Measurements from ENCODE around the gene PLA2G2A.

PLA2G2A gene

DNA sequence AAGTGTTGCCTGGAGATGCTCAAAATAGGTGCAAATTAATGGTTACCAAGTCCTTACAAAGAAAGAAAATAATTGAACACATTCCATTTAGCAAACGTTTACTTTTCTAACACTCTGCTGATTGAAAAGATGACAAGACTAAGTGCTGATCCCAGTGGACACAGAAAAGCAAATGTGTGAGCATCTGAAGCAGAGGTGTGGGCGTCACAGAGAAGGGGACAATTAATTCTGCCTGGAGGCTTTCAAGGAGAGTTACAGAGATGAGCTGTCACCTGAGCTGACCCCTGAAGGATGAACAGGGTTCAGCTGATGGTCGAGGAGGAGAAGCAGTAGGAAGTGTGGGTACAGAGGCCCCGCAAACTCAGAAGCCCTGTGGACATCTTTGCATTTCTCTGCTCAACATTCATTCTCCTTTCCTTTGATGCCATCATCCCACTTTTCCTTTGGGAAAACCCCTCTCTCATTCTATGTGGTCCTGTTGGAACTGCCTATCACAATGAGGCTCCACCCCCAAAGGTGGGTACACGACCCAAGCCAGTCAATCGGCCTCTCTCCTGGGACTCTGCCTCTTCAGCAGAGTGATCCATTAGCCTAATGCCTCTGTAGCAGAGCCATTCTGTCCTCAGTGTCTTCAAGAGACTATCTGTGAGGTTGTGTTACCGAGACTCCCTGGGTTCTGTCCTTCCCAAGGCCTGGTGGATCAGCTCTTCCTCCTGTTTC is 38.8 kb downstream of the PLA2G2A start:
- Histone ChIP-seq H3K4me2 (no peak overlapping the region), H3K4me3 (IDR thresholded peaks at IDR 0.05; ENCODE audit: insufficient read depth, low read depth, low read length) (no peak overlapping the region), H3K4me1 (ENCODE audit: low read depth, poor library complexity, severe bottlenecking) (no peaks in the 10 kb centered on the region), H3K79me2 (ENCODE audit: insufficient read depth, low read depth) (no peaks in the 10 kb centered on the region), H3K9ac (no peak overlapping the region), H3K36me3 (ENCODE audit: insufficient read depth) (no peaks in the 10 kb centered on the region), H4K20me1 (ENCODE audit: insufficient read depth) (no peaks in the 10 kb centered on the region), H3K27me3 (ENCODE audit: insufficient read depth, low read depth) (peaks cover 13% of the 10 kb centered on the region; the same call in 1 of the 2 replicates), H2AFZ (ENCODE audit: low read depth) (no peak overlapping the region), H3K27ac (no peak overlapping the region)
- TF ChIP-seq, protein P1, sequence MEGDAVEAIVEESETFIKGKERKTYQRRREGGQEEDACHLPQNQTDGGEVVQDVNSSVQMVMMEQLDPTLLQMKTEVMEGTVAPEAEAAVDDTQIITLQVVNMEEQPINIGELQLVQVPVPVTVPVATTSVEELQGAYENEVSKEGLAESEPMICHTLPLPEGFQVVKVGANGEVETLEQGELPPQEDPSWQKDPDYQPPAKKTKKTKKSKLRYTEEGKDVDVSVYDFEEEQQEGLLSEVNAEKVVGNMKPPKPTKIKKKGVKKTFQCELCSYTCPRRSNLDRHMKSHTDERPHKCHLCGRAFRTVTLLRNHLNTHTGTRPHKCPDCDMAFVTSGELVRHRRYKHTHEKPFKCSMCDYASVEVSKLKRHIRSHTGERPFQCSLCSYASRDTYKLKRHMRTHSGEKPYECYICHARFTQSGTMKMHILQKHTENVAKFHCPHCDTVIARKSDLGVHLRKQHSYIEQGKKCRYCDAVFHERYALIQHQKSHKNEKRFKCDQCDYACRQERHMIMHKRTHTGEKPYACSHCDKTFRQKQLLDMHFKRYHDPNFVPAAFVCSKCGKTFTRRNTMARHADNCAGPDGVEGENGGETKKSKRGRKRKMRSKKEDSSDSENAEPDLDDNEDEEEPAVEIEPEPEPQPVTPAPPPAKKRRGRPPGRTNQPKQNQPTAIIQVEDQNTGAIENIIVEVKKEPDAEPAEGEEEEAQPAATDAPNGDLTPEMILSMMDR (conservative IDR thresholded peaks at IDR 0.05; ENCODE audit: low read depth, low read length): no peak

DNA sequence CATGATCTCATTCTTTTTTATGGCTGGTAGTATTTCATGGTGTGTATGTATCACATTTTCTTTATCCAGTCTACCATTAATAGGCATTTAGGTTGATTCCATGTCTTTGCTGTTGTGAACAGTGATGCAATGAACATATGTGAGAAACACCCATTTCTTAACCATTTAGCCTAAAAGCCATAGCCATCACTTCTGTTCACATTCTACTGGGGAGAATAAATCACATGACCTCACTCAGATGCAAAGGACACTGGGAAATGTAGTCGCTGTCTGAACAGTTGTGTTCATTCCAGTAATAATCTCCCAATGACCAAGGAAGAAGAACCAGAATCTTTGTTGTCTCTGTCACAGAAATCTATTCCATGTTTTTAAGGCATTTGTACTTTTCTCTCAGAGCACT is 40.9 kb downstream of the PLA2G2A start:
- TF ChIP-seq, protein P1 (conservative IDR thresholded peaks at IDR 0.05; ENCODE audit: low read depth, low read length): no peak
- H4K20me1 ChIP-seq (ENCODE audit: insufficient read depth): no peaks in the 10 kb centered on the region

DNA sequence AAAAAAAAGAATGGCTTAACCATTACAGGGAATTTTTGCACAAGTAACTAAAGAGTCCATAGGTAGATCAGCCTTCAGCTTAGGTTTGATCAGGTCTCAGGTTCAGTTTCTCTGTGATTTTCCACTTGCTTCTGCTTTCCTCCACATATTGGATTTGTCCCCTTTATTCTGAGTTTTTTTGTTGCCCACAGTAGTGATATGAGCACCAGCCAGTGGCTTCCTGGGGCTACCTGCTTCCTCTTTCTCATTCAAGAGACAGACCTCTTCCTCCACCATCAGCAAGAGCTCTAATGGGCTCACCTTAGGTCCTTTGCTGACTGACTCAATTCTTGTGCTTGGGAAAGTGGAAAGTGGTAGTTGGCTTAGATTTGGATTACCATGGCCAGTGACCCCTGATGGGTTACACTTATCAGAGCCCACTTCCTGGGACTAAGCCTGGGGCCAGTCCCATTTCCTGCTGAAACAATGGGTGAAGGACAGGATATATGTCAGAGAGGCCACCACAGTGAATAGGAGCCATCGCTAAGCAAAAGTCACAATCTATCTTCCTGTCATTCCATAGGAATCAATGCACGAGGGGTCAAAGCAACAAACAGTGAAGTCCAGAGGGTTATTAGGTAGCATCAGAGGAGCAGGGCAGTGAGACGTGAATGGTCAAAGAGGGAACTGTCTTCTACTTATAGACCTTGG is 43.2 kb downstream of the PLA2G2A start:
- Histone ChIP-seq H3K4me1 (ENCODE audit: low read depth, poor library complexity, severe bottlenecking) (no peaks in the 10 kb centered on the region), H2AFZ (ENCODE audit: low read depth) (no peak overlapping the region), H3K36me3 (ENCODE audit: insufficient read depth) (no peaks in the 10 kb centered on the region), H4K20me1 (ENCODE audit: insufficient read depth) (no peaks in the 10 kb centered on the region), H3K4me2 (no peak overlapping the region), H3K79me2 (ENCODE audit: insufficient read depth, low read depth) (no peaks in the 10 kb centered on the region), H3K9ac (no peak overlapping the region), H3K27me3 (ENCODE audit: insufficient read depth, low read depth) (peaks cover 13% of the 10 kb centered on the region; the same call in 1 of the 2 replicates), H3K4me3 (IDR thresholded peaks at IDR 0.05; ENCODE audit: insufficient read depth, low read depth, low read length) (no peak overlapping the region), H3K27ac (no peak overlapping the region)
- TF ChIP-seq, protein P1 (conservative IDR thresholded peaks at IDR 0.05; ENCODE audit: low read depth, low read length): no peak

More for the DNA sequence above, 40.9 kb downstream of the PLA2G2A start:
- Histone ChIP-seq H3K9ac (no peak overlapping the region), H3K27ac (no peak overlapping the region), H3K4me3 (IDR thresholded peaks at IDR 0.05; ENCODE audit: insufficient read depth, low read depth, low read length) (no peak overlapping the region), H3K4me2 (no peak overlapping the region), H3K4me1 (ENCODE audit: low read depth, poor library complexity, severe bottlenecking) (no peaks in the 10 kb centered on the region), H2AFZ (ENCODE audit: low read depth) (no peak overlapping the region), H3K36me3 (ENCODE audit: insufficient read depth) (no peaks in the 10 kb centered on the region), H3K27me3 (ENCODE audit: insufficient read depth, low read depth) (peaks cover 13% of the 10 kb centered on the region; the same call in 1 of the 2 replicates), H3K79me2 (ENCODE audit: insufficient read depth, low read depth) (no peaks in the 10 kb centered on the region)

DNA sequence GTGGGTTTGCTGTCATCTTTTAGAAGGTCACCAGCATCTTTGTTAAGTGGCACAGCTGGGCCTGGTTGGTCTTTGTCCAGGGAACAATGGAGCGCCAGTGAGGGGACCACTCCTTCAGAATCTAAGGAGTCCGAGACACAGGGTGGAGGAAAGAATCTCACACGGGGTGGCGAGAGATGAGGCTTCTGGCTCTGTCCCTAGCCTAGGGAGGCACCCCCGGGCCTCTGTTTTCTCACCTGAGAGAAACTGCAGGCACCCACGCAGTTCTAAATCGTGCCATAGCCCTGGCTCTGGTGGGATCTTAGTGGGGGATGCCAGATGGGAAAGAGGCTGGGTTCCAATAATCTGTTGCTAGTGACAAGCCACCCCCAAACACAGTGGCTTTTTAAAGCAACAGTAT is 45.1 kb downstream of the PLA2G2A start:
- Histone ChIP-seq H3K4me3 (IDR thresholded peaks at IDR 0.05; ENCODE audit: insufficient read depth, low read depth, low read length) (no peak overlapping the region), H3K79me2 (ENCODE audit: insufficient read depth, low read depth) (no peaks in the 10 kb centered on the region), H3K36me3 (ENCODE audit: insufficient read depth) (no peaks in the 10 kb centered on the region), H2AFZ (ENCODE audit: low read depth) (no peak overlapping the region), H3K4me1 (ENCODE audit: low read depth, poor library complexity, severe bottlenecking) (no peaks in the 10 kb centered on the region), H3K9ac (no peak overlapping the region), H3K27ac (no peak overlapping the region), H4K20me1 (ENCODE audit: insufficient read depth) (no peaks in the 10 kb centered on the region), H3K27me3 (ENCODE audit: insufficient read depth, low read depth) (peaks cover 19% of the 10 kb centered on the region), H3K4me2 (no peak overlapping the region)
- TF ChIP-seq, protein P1 (conservative IDR thresholded peaks at IDR 0.05; ENCODE audit: low read depth, low read length): no peak

All from KMS-11 (cell line).